Measurements from ENCODE around the gene AGFG2.
A peak's percentile ranks its signal among the peaks of the same experiment; 100 is the strongest.
"Not testable (repeated sequence)": the region's sequence is repeated elsewhere in the genome, so short reads cannot be mapped to it uniquely, and the experiment has no call there.

The AGFG2 gene

GRCh38 chr7:100521076-100521475 is 17.9 kb upstream of the AGFG2 start:
- no peak for DNase-seq (ENCODE audit: low read depth, low spot score)

- not testable (repeated sequence) for DNase-seq (ENCODE audit: low read depth, low spot score)
Observed at GRCh38 chr7:100521909-100522593, 17.0 kb upstream of the AGFG2 start.

- DNase-seq (ENCODE audit: low read depth, low spot score) = not testable (repeated sequence)
Observed at GRCh38 chr7:100523192-100523591, 15.8 kb upstream of the AGFG2 start.

GRCh38 chr7:100528108-100528866 is 10.7 kb upstream of the AGFG2 start:
- not testable (repeated sequence) for DNase-seq (ENCODE audit: low read depth, low spot score)

GRCh38 chr7:100532165-100533022 is 6.6 kb upstream of the AGFG2 start:
- DNase-seq (ENCODE audit: low read depth, low spot score) = no peak

GRCh38 chr7:100535982-100536381 is 3.0 kb upstream of the AGFG2 start:
- not testable (repeated sequence) for DNase-seq (ENCODE audit: low read depth, low spot score)

- not testable (repeated sequence) for DNase-seq (ENCODE audit: low read depth, low spot score)
Observed at GRCh38 chr7:100536695-100537094, 2.3 kb upstream of the AGFG2 start.

- no peak for DNase-seq (ENCODE audit: low read depth, low spot score)
Observed at GRCh38 chr7:100538348-100538653, 702 bp upstream of the AGFG2 start.

- DNase-seq (ENCODE audit: low read depth, low spot score) = no peak
Observed at GRCh38 chr7:100539436-100540006, 518 bp downstream of the AGFG2 start.

GRCh38 chr7:100540073-100540723 is 1.2 kb downstream of the AGFG2 start:
- DNase-seq (ENCODE audit: low read depth, low spot score) = no peak

GRCh38 chr7:100541309-100541708 is 2.3 kb downstream of the AGFG2 start:
- not testable (repeated sequence) for DNase-seq (ENCODE audit: low read depth, low spot score)

- no peak for DNase-seq (ENCODE audit: low read depth, low spot score)
Observed at GRCh38 chr7:100543586-100543985, 4.6 kb downstream of the AGFG2 start.

- no peak for DNase-seq (ENCODE audit: low read depth, low spot score)
Observed at GRCh38 chr7:100544386-100544785, 5.4 kb downstream of the AGFG2 start.

GRCh38 chr7:100544967-100545359 is 6.0 kb downstream of the AGFG2 start:
- no peak for DNase-seq (ENCODE audit: low read depth, low spot score)

GRCh38 chr7:100545360-100546128 is 6.5 kb downstream of the AGFG2 start:
- DNase-seq (ENCODE audit: low read depth, low spot score) = peak; percentile 74

GRCh38 chr7:100546129-100546925 is 7.3 kb downstream of the AGFG2 start:
- no peak for DNase-seq (ENCODE audit: low read depth, low spot score)

- no peak for DNase-seq (ENCODE audit: low read depth, low spot score)
Observed at GRCh38 chr7:100546926-100547800, 8.2 kb downstream of the AGFG2 start.

GRCh38 chr7:100547872-100548271 is 8.9 kb downstream of the AGFG2 start:
- DNase-seq (ENCODE audit: low read depth, low spot score) = no peak

- not testable (repeated sequence) for DNase-seq (ENCODE audit: low read depth, low spot score)
Observed at GRCh38 chr7:100548446-100548845, 9.4 kb downstream of the AGFG2 start.

All from smooth muscle cell of the brain vasculature (primary cell).